SU-DHL-6 (cell line): ENCODE results near the gene TSLP.

ENCODE experiments used
- H2AFZ ChIP-seq: fragments of 200-600 bp; sonication (generic); 2 replicates; pipeline ENCODE4 v1.6.1; 2014; ENCODE audit warnings: low read depth, mild to moderate bottlenecking, moderate library complexity, mixed read lengths, antibody characterized with exemption, low read length; ENCODE audit not compliant: severe bottlenecking
- H3F3A ChIP-seq: fragments of 200-600 bp; shearing (Covaris generic); 2 replicates; pipeline ENCODE4 v1.6.0; 2016; ENCODE audit warnings: antibody characterized with exemption, mild to moderate bottlenecking; ENCODE audit not compliant: insufficient read depth
- H3K27ac ChIP-seq: fragments of 200-600 bp; sonication (generic); 2 replicates; pipeline ENCODE4 v1.5.1; 2016; ENCODE audit warnings: low read depth, mild to moderate bottlenecking, low read length, moderate library complexity, mixed read lengths
- H3K27me3 ChIP-seq: fragments of 200-600 bp; sonication (generic), shearing (Covaris generic); 2 replicates; pipeline ENCODE4 v1.6.0; 2014; ENCODE audit warnings: mild to moderate bottlenecking, low read length
- H3K36me3 ChIP-seq: fragments of 200-600 bp; sonication (generic); 2 replicates; pipeline ENCODE4 v1.6.1; 2014; ENCODE audit warnings: mild to moderate bottlenecking, low read length, mixed read lengths
- H3K4me2 ChIP-seq: fragments of 300-600, 200-600 bp; shearing (Covaris generic), sonication (generic); 2 replicates; pipeline ENCODE4 v1.6.0; 2014; ENCODE audit warnings: low read length, low read depth, mild to moderate bottlenecking; ENCODE audit not compliant: poor library complexity, severe bottlenecking
- H3K4me3 ChIP-seq: fragments of 200-600 bp; sonication (generic); 2 replicates; pipeline ENCODE4 v1.5.1; 2014; ENCODE audit warnings: antibody characterized with exemption, low read length, mild to moderate bottlenecking, mixed read lengths; ENCODE audit not compliant: insufficient read depth, poor library complexity, severe bottlenecking
- H3K79me2 ChIP-seq: fragments of 200-600 bp; sonication (generic); 2 replicates; pipeline ENCODE4 v1.6.1; 2014; ENCODE audit warnings: mild to moderate bottlenecking, low read length, moderate library complexity; ENCODE audit not compliant: insufficient read depth
- H3K9ac ChIP-seq: fragments of 200-600 bp; sonication (generic); 2 replicates; pipeline ENCODE4 v1.7.0; 2014; ENCODE audit warnings: mild to moderate bottlenecking, low read length
- H3K9me2 ChIP-seq: fragments of 200-600 bp; sonication (generic); replicated peaks from 2 replicates; pipeline ENCODE4 v1.6.1; 2014; ENCODE audit warnings: low read length; ENCODE audit not compliant: insufficient read depth
- H3K9me3 ChIP-seq: fragments of 200-600 bp; sonication (generic); 2 replicates; pipeline ENCODE4 v1.6.1; 2014; ENCODE audit warnings: low read length, mixed read lengths; ENCODE audit not compliant: insufficient read depth
- H4K20me1 ChIP-seq: fragments of 200-600 bp; sonication (generic); 2 replicates; pipeline ENCODE4 v1.6.1; 2014; ENCODE audit warnings: low read depth, mild to moderate bottlenecking, antibody characterized with exemption, low read length, moderate library complexity, mixed read lengths
- CTCF ChIP-seq: fragments of 200-600 bp; sonication (generic); IDR thresholded peaks from one replicate; pipeline ENCODE4 v1.5.1; 2017; ENCODE audit warnings: antibody characterized with exemption, mild to moderate bottlenecking, low read length, moderate library complexity; ENCODE audit not compliant: insufficient read depth, poor library complexity, severe bottlenecking
- EZH2phosphoT487 ChIP-seq: fragments of 200-600 bp; sonication (generic), shearing (Covaris generic); conservative IDR thresholded peaks from 2 replicates; pipeline ENCODE4 v1.6.1; 2018; ENCODE audit warnings: mild to moderate bottlenecking, antibody characterized with exemption, low read length, moderate library complexity, mixed read lengths

The TSLP gene

GRCh38 chr5:111061618-111062017 lies 9.9 kb upstream of the TSLP start:
- H3K9me2 ChIP-seq: no peaks in the 10 kb centered on the region
- no peak overlapping the region for H3K4me2 ChIP-seq
- no peak for TF ChIP-seq CTCF
- TF ChIP-seq EZH2phosphoT487: no peak

GRCh38 chr5:111063709-111064322 lies 7.7 kb upstream of the TSLP start:
- Histone ChIP-seq H3K9me3 (no peaks in the 10 kb centered on the region), H3K27me3 (no peaks in the 10 kb centered on the region), H3K79me2 (no peaks in the 10 kb centered on the region), H3K36me3 (no peaks in the 10 kb centered on the region), H3F3A (no peaks in the 10 kb centered on the region), H3K9ac (no peak overlapping the region), H2AFZ (no peak overlapping the region), H3K9me2 (no peaks in the 10 kb centered on the region), H3K4me2 (no peak overlapping the region), H4K20me1 (no peaks in the 10 kb centered on the region), H3K4me3 (no peak overlapping the region), H3K27ac (no peak overlapping the region)
- TF ChIP-seq EZH2phosphoT487 (no peak), CTCF (peak; percentile 32)

More at GRCh38 chr5:111061618-111062017, 9.9 kb upstream of the TSLP start:
- no peak overlapping the region for H3K9ac ChIP-seq
- no peaks in the 10 kb centered on the region for H3K27me3 ChIP-seq
- H3K9me3 ChIP-seq: no peaks in the 10 kb centered on the region
- H3K4me3 ChIP-seq: no peak overlapping the region
- no peaks in the 10 kb centered on the region for H3K36me3 ChIP-seq
- no peak overlapping the region for H3K27ac ChIP-seq
- no peaks in the 10 kb centered on the region for H4K20me1 ChIP-seq
- H3F3A ChIP-seq: no peaks in the 10 kb centered on the region
- H2AFZ ChIP-seq: no peak overlapping the region
- no peaks in the 10 kb centered on the region for H3K79me2 ChIP-seq

- Histone ChIP-seq H4K20me1 (no peaks in the 10 kb centered on the region), H3F3A (no peaks in the 10 kb centered on the region), H3K4me3 (no peak overlapping the region), H3K4me2 (no peak overlapping the region), H2AFZ (no peak overlapping the region), H3K79me2 (no peaks in the 10 kb centered on the region), H3K9me2 (no peaks in the 10 kb centered on the region), H3K9ac (no peak overlapping the region), H3K27ac (no peak overlapping the region), H3K27me3 (no peaks in the 10 kb centered on the region), H3K36me3 (no peaks in the 10 kb centered on the region), H3K9me3 (no peaks in the 10 kb centered on the region)
- TF ChIP-seq EZH2phosphoT487 (no peak), CTCF (no peak)
Observed at GRCh38 chr5:111066261-111066938, 5.1 kb upstream of the TSLP start.
